ENCODE data around the gene LRP1.

The LRP1 gene

GRCh38 chr12:57202321-57202720 is 74.0 kb downstream of the LRP1 start:
- H3F3A ChIP-seq (ENCODE audit: low read depth) = no peaks in the 10 kb centered on the region
- H3K9me2 ChIP-seq (replicated peaks; ENCODE audit: low read depth, low read length) = no peaks in the 10 kb centered on the region
- no peaks in the 10 kb centered on the region for H3K79me2 ChIP-seq (ENCODE audit: insufficient read depth, low read length)
- H3K4me1 ChIP-seq (ENCODE audit: insufficient read depth, low read length, poor library complexity, severe bottlenecking) = no peaks in the 10 kb centered on the region
- H4K20me1 ChIP-seq (ENCODE audit: insufficient read depth, low read length, poor library complexity, severe bottlenecking) = no peaks in the 10 kb centered on the region
- H3K27me3 ChIP-seq (ENCODE audit: insufficient read depth, low read length, poor library complexity, severe bottlenecking) = no peaks in the 10 kb centered on the region
- no peak for TF ChIP-seq EZH2phosphoT487 (IDR thresholded peaks at IDR 0.05; ENCODE audit: borderline replicate concordance)
- no peak for TF ChIP-seq CTCF (conservative IDR thresholded peaks at IDR 0.05; ENCODE audit: low read length)
- no peaks in the 10 kb centered on the region for H3K9me3 ChIP-seq (ENCODE audit: insufficient read depth, low read depth, low read length)
- H3K4me3 ChIP-seq (ENCODE audit: low read length, poor library complexity, severe bottlenecking) = no peak overlapping the region
- no peak overlapping the region for H3K9ac ChIP-seq (ENCODE audit: low read depth, low read length, poor library complexity, severe bottlenecking)
- no peaks in the 10 kb centered on the region for H3K36me3 ChIP-seq (ENCODE audit: insufficient read depth, low read length)
- no peak overlapping the region for H3K4me2 ChIP-seq (ENCODE audit: low read depth, low read length, poor library complexity, severe bottlenecking)
- no peak overlapping the region for H2AFZ ChIP-seq (ENCODE audit: low read length)

- Histone ChIP-seq H3K36me3 (ENCODE audit: insufficient read depth, low read length) (no peaks in the 10 kb centered on the region), H3K27me3 (ENCODE audit: insufficient read depth, low read length, poor library complexity, severe bottlenecking) (no peaks in the 10 kb centered on the region), H3K9ac (ENCODE audit: low read depth, low read length, poor library complexity, severe bottlenecking) (no peak overlapping the region), H3K4me2 (ENCODE audit: low read depth, low read length, poor library complexity, severe bottlenecking) (no peak overlapping the region), H3K4me3 (ENCODE audit: low read length, poor library complexity, severe bottlenecking) (no peak overlapping the region), H3K79me2 (ENCODE audit: insufficient read depth, low read length) (no peaks in the 10 kb centered on the region), H3K4me1 (ENCODE audit: insufficient read depth, low read length, poor library complexity, severe bottlenecking) (no peaks in the 10 kb centered on the region), H3F3A (ENCODE audit: low read depth) (no peaks in the 10 kb centered on the region), H4K20me1 (ENCODE audit: insufficient read depth, low read length, poor library complexity, severe bottlenecking) (no peaks in the 10 kb centered on the region), H3K9me3 (ENCODE audit: insufficient read depth, low read depth, low read length) (no peaks in the 10 kb centered on the region), H3K9me2 (replicated peaks; ENCODE audit: low read depth, low read length) (no peaks in the 10 kb centered on the region), H2AFZ (ENCODE audit: low read length) (no peak overlapping the region)
- no peak for TF ChIP-seq EZH2phosphoT487 (IDR thresholded peaks at IDR 0.05; ENCODE audit: borderline replicate concordance)
- TF ChIP-seq CTCF (conservative IDR thresholded peaks at IDR 0.05; ENCODE audit: low read length) = no peak
Measured at GRCh38 chr12:57203201-57203600, 74.9 kb downstream of the LRP1 start.

- H3F3A ChIP-seq (ENCODE audit: low read depth) = no peaks in the 10 kb centered on the region
- no peaks in the 10 kb centered on the region for H3K9me2 ChIP-seq (replicated peaks; ENCODE audit: low read depth, low read length)
- H3K4me3 ChIP-seq (ENCODE audit: low read length, poor library complexity, severe bottlenecking) = no peak overlapping the region
- no peaks in the 10 kb centered on the region for H3K79me2 ChIP-seq (ENCODE audit: insufficient read depth, low read length)
- H3K27me3 ChIP-seq (ENCODE audit: insufficient read depth, low read length, poor library complexity, severe bottlenecking) = no peaks in the 10 kb centered on the region
- TF ChIP-seq CTCF (conservative IDR thresholded peaks at IDR 0.05; ENCODE audit: low read length) (no peak), EZH2phosphoT487 (IDR thresholded peaks at IDR 0.05; ENCODE audit: borderline replicate concordance) (no peak)
- H4K20me1 ChIP-seq (ENCODE audit: insufficient read depth, low read length, poor library complexity, severe bottlenecking) = no peaks in the 10 kb centered on the region
- no peaks in the 10 kb centered on the region for H3K9me3 ChIP-seq (ENCODE audit: insufficient read depth, low read depth, low read length)
- H3K4me1 ChIP-seq (ENCODE audit: insufficient read depth, low read length, poor library complexity, severe bottlenecking) = no peaks in the 10 kb centered on the region
- H3K36me3 ChIP-seq (ENCODE audit: insufficient read depth, low read length) = no peaks in the 10 kb centered on the region
- H3K9ac ChIP-seq (ENCODE audit: low read depth, low read length, poor library complexity, severe bottlenecking) = no peak overlapping the region
- H3K4me2 ChIP-seq (ENCODE audit: low read depth, low read length, poor library complexity, severe bottlenecking) = no peak overlapping the region
- H2AFZ ChIP-seq (ENCODE audit: low read length) = no peak overlapping the region
Measured at GRCh38 chr12:57203791-57204190, 75.5 kb downstream of the LRP1 start.

Measured in Loucy (cell line).